OCI-LY7 (cell line): ENCODE measurements around the gene LLPH.

Source experiments
- EZH2phosphoT487 ChIP-seq: fragments of 200-600 bp; sonication (generic); IDR thresholded peaks from 2 replicates; pipeline ENCODE4 v1.6.1; 2018; ENCODE audit warnings: low read depth, borderline replicate concordance, mild to moderate bottlenecking, mixed run types, antibody characterized with exemption, low read length, moderate library complexity, mixed read lengths
- TF ChIP-seq, protein P1 (sequence below): fragments of 200-600 bp; sonication (generic); conservative IDR thresholded peaks from 2 replicates; pipeline ENCODE4 v1.5.1; 2014; ENCODE audit warnings: mild to moderate bottlenecking, antibody characterized with exemption, low read length, moderate library complexity, mixed read lengths

DNA sequence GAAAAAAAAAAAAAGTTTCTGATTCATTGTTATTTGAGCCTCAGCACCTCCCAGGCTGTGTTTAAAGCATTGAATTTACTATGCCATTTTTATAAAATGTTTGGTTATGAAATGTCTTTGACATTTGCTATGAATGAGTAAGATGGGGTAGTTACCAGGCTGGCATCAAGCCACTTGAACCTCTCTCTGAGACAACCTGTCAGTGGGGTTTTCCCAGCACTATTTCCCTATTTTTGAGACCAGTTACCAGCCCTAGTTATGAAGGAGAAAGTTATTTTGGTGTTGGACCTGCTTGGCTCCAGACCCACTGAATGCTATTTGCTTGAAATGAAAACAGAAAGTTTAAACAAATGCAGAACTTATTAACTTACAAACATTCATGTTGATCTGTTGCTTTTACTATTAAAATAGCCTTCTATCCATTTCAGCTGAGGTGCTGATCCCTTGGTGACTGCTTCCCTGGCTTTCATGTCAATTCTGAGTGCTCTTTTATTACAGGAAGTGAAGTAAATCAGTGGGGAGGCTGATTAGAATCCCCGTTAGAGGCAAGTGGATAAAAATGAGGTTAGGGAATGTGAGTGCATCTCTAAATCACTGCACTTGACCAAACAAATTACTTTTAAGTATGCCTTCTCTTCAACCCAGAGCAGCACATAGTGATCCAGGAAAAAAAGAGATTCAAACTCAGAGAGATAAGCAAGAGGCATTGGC lies 37.8 kb downstream of the LLPH start:
- TF ChIP-seq, protein P1, sequence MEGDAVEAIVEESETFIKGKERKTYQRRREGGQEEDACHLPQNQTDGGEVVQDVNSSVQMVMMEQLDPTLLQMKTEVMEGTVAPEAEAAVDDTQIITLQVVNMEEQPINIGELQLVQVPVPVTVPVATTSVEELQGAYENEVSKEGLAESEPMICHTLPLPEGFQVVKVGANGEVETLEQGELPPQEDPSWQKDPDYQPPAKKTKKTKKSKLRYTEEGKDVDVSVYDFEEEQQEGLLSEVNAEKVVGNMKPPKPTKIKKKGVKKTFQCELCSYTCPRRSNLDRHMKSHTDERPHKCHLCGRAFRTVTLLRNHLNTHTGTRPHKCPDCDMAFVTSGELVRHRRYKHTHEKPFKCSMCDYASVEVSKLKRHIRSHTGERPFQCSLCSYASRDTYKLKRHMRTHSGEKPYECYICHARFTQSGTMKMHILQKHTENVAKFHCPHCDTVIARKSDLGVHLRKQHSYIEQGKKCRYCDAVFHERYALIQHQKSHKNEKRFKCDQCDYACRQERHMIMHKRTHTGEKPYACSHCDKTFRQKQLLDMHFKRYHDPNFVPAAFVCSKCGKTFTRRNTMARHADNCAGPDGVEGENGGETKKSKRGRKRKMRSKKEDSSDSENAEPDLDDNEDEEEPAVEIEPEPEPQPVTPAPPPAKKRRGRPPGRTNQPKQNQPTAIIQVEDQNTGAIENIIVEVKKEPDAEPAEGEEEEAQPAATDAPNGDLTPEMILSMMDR: no peak
- TF ChIP-seq EZH2phosphoT487: no peak
